Lower lobe of right lung (tissue), 2 donors: Measurements from ENCODE around the gene OXCT1. TPM values are rescaled to one million over a fixed set of nuclear protein-coding genes. Genes with fewer than 3 reads are reported as not detected.

Experiments
- ATAC-seq, 2 donors: fragments of 200-7000 bp; cut with Tn5 transposase; one replicate each; pipeline ENCODE4 v1.9.1; 2020 to 2022; ENCODE audit warnings: mild to moderate bottlenecking in 2 of 2, moderate library complexity in 2 of 2
- DNase-seq: peaks from one replicate; pipeline ENCODE4 v3.0.0-alpha.2; 2020
- H3K27ac ChIP-seq: fragments of 200-600 bp; one replicate; pipeline ENCODE4 v1.8.0; 2022
- H3K27me3 ChIP-seq: fragments of 200-600 bp; one replicate; pipeline ENCODE4 v1.8.0; 2022; ENCODE audit warnings: low read depth
- H3K36me3 ChIP-seq: fragments of 200-600 bp; one replicate; pipeline ENCODE4 v1.8.0; 2022; ENCODE audit warnings: mild to moderate bottlenecking
- H3K4me1 ChIP-seq: fragments of 200-600 bp; one replicate; pipeline ENCODE4 v1.8.0; 2022
- H3K4me3 ChIP-seq: fragments of 200-600 bp; one replicate; pipeline ENCODE4 v1.8.0; 2022; ENCODE audit warnings: mild to moderate bottlenecking
- H3K9me3 ChIP-seq: fragments of 200-600 bp; one replicate; pipeline ENCODE4 v1.8.0; 2022
- intact Hi-C: fragments of 100-400 bp; cut with DNase I; formaldehyde crosslinking; loops from one replicate; pipeline ENCODE4 v1.11.0; 2022
- total RNA-seq: library from RNA; stranded (reverse); fragmentation: NEBNext Ultra II Directional; extraction: Animal tissue kit (Norgen Biotek cat#: 25700); gene quantifications from one replicate; pipeline ENCODE4 v1.2.1, GENCODE V29; 2021
- TF ChIP-seq, protein P1 (sequence below): fragments of 200-600 bp; IDR thresholded peaks from one replicate; pipeline ENCODE4 v1.8.0; 2022; ENCODE audit warnings: antibody characterized with exemption, mild to moderate bottlenecking
- donor health status: DM: no; HTN: yes; CAD: no; lungs with severe emphysema.

OXCT1 gene
- total RNA-seq, 1 donor from 2014 or later, result 10.2 TPM

- H3K36me3 ChIP-seq, result no peaks in the 10 kb centered on the region
- DNase-seq, result no peak
- ATAC-seq, result peak in 1 of 2 donors; percentile 29
- intact Hi-C loops, result no loop called here
- H3K27me3 ChIP-seq, result no peaks in the 10 kb centered on the region
- TF ChIP-seq, protein P1, sequence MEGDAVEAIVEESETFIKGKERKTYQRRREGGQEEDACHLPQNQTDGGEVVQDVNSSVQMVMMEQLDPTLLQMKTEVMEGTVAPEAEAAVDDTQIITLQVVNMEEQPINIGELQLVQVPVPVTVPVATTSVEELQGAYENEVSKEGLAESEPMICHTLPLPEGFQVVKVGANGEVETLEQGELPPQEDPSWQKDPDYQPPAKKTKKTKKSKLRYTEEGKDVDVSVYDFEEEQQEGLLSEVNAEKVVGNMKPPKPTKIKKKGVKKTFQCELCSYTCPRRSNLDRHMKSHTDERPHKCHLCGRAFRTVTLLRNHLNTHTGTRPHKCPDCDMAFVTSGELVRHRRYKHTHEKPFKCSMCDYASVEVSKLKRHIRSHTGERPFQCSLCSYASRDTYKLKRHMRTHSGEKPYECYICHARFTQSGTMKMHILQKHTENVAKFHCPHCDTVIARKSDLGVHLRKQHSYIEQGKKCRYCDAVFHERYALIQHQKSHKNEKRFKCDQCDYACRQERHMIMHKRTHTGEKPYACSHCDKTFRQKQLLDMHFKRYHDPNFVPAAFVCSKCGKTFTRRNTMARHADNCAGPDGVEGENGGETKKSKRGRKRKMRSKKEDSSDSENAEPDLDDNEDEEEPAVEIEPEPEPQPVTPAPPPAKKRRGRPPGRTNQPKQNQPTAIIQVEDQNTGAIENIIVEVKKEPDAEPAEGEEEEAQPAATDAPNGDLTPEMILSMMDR, result no peak
- H3K27ac ChIP-seq, result no peak overlapping the region
- H3K9me3 ChIP-seq, result no peaks in the 10 kb centered on the region
- no peak overlapping the region for H3K4me3 ChIP-seq
- no peaks in the 10 kb centered on the region for H3K4me1 ChIP-seq
These were observed 75.8 kb downstream of the OXCT1 start for GRCh38 chr5:41794471-41794870.

GRCh38 chr5:41793141-41793770 lies 77.0 kb downstream of the OXCT1 start:
- Histone ChIP-seq H3K27me3 (no peaks in the 10 kb centered on the region), H3K36me3 (no peaks in the 10 kb centered on the region), H3K4me1 (no peaks in the 10 kb centered on the region), H3K9me3 (no peaks in the 10 kb centered on the region), H3K4me3 (no peak overlapping the region), H3K27ac (no peak overlapping the region)
- no peak for DNase-seq
- no peak for ATAC-seq
- intact Hi-C loops, result no loop called here
- TF ChIP-seq, protein P1, result no peak

GRCh38 chr5:41790038-41790776 lies 80.0 kb downstream of the OXCT1 start:
- ATAC-seq, result no peak
- intact Hi-C loops, result no loop called here
- Histone ChIP-seq H3K27me3 (no peaks in the 10 kb centered on the region), H3K27ac (no peak overlapping the region), H3K36me3 (no peaks in the 10 kb centered on the region), H3K9me3 (no peaks in the 10 kb centered on the region), H3K4me3 (no peak overlapping the region), H3K4me1 (no peaks in the 10 kb centered on the region)
- no peak for DNase-seq
- TF ChIP-seq, protein P1, result no peak

- H3K4me3 ChIP-seq, result no peak overlapping the region
- H3K36me3 ChIP-seq, result no peaks in the 10 kb centered on the region
- intact Hi-C loops, result no loop called here
- H3K4me1 ChIP-seq, result no peaks in the 10 kb centered on the region
- ATAC-seq, result no peak
- no peak overlapping the region for H3K27ac ChIP-seq
- DNase-seq, result no peak
- H3K27me3 ChIP-seq, result no peaks in the 10 kb centered on the region
- TF ChIP-seq, protein P1, result no peak
- H3K9me3 ChIP-seq, result no peaks in the 10 kb centered on the region
These were observed 80.8 kb downstream of the OXCT1 start for GRCh38 chr5:41789434-41789833.

- no peaks in the 10 kb centered on the region for H3K4me1 ChIP-seq
These were observed 81.3 kb downstream of the OXCT1 start for GRCh38 chr5:41788941-41789368.

More at GRCh38 chr5:41788941-41789368, 81.3 kb downstream of the OXCT1 start:
- Histone ChIP-seq H3K36me3 (no peaks in the 10 kb centered on the region), H3K4me3 (no peak overlapping the region), H3K9me3 (no peaks in the 10 kb centered on the region), H3K27ac (no peak overlapping the region), H3K27me3 (no peaks in the 10 kb centered on the region)
- TF ChIP-seq, protein P1, result no peak
- no peak for DNase-seq
- no peak for ATAC-seq
- intact Hi-C loops, result no loop called here
